GM18499 (cell line): ENCODE data around the gene EEA1.
"Not testable (repeated sequence)": the region's sequence is repeated elsewhere in the genome, so short reads cannot be mapped to it uniquely, and the experiment has no call there.

ENCODE experiments used
- ATAC-seq: cut with Tn5 transposase; IDR thresholded peaks from one replicate; pipeline ENCODE4 v1.9.1; 2021; ENCODE audit warnings: moderate number of reproducible peaks; ENCODE audit not compliant: insufficient read depth, unreplicated experiment

The EEA1 gene

DNA sequence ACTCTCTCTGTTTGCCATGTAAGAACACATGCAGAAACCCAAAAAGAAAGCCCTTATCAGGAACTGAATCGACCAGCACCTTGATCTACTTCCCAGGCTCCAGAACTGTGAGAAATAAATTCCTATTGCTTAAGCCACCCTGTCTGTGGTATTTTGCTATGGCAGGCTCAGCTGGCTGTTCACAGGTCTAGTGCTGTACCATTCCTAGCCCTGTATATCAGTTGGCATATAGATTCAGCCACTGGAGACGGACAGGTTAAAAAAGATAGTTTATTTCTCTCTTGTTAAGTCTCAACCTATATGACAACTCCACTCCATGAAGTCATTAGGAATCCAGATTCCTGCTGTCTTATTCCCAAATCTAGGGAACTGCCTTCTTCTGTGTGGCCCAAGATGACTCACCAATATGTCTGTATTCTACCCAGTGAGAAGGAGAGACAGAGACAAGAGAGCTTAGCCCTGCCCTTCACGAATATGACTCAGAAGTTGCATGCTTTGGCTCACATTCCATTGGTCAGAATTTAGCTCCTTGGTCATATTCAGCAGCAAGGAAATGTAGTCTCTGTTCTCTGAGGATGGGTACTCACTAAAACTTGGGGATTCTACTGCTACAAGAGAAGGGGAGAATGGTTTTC is 169.3 kb downstream of the EEA1 start:
- no peak for ATAC-seq

DNA sequence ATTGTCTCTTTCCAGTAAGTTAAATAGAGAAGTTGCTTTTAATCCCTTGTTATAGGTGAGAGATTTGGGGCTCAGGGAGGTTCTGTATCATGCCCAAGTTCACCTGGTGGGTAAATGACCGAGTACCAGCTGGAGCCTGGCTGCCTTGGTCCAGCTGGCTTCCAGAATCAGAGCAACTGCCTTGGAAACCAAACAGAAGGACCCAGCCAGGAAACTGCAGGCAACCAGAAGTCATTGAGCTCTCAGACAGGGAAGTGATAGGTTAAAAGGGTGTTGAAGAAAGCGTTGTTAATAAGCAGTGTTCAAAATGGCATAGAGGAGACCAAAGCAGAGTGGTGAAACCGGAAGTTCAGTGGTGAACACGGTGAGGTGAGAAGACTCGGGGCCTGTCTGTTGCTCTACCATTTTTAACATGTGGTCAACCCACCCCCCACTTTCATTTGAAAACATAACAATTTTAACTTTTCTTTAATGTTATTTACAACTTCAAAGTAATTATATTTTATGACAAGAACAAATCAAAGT is 171.4 kb downstream of the EEA1 start:
- no peak for ATAC-seq

DNA sequence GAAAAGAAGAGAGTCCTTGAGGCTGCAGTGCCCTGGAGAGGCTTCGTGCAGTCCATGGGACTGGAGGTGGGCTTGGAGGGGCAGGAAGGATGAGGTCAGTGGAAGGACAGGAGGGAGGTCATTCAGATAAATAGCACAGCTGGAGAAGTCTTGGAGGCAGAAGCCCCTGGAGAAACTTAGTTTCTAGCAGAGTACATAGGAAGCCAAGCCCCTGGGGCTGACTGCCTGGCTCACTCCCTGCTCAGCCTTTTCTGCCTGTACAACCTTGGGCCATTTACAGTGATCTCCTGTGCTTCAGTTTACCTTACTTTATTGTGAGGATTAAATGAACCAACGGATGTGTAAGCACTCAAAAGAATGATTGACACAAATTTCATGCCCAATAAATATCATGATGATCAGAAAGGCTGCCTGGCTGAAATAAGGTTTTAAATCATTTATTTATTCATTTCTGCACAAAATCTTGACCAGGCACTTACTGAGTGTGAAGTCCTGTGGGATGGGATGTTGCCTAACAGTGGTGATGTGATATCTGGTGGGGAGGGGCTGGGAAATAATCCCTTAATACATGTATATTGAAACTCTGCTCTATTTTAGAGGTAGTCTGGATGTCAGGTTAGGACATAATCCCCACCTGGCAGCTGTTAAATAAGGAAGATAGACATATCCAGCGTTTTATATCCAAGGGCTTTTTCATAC is 172.0 kb downstream of the EEA1 start:
- ATAC-seq, result no peak

DNA sequence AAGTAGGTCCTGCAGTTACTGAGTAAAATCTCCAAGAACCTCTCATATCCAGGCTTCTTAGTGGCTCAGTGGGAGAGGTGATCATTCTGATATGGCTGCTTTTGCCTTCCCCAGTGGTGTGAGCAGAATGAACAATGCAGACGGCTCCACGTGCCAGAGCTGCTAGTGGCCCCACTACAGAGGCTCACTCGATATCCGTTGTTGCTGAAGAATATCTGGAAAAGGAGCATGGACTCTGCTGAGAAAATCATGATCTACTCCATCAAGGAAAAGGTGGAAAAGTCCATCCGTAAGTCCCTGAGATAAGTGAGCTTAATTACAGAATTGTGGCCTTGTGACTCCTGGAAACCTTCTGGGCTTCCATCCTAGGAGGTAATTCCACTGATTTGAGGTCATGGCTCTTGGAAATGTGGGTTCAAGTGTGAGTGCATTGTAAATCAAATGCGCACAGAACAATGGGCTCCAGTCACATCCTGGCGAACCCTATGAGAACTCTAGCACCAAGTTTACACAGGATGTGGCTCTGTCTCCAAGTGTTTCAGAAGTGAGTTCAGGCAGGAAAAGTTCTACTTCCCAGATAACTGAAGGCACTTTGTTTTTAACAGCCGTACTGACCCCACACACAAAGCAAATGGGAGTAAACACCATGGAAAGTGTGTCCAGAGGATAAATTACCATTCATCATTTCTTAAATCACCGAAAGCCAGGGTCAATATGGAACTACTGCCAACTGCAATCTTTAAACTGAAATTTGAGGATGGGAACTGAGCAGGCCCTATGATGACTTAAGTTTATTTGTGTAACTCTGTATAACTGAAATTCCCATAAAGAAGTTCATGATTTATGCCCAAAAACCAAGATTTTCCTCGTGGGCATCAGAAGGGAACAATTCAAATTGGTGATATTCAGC is 174.9 kb downstream of the EEA1 start:
- ATAC-seq, result no peak

DNA sequence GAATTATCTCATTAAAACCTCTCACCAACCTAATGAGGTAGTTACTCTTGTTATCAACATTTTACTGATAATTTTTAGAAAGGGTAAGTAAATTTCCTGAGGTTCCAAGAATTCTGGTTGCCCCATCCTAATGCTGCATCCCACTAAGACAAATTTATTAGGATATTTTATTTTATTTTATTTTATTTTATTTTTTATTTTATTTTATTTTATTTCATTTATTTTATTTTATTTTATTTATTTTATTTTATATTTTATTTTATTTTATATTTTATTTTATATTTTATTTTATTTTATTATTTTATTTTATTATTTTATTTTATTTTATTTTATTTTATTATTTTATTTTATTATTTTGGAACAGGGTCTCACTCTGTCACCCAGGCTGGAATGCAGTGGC is 179.4 kb downstream of the EEA1 start:
- ATAC-seq, result not testable (repeated sequence)

DNA sequence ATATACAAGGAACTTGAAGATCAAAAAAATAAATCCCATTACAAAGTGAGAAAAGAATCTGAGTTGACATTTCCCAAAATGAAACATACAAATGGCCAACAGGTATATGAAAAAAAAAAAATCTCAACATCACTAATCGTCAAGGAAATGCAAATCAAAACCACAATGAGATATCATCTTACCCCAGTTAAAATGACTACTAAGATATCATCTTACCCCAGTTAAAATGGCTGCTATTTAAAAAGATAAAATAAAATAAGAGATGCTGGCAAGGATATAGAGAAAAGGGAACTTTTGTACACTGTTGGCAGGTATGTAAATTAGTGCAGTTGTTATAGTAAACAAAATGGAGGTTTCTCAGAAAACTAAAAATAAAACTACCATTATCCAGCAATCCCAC is 181.9 kb downstream of the EEA1 start:
- ATAC-seq, result no peak

DNA sequence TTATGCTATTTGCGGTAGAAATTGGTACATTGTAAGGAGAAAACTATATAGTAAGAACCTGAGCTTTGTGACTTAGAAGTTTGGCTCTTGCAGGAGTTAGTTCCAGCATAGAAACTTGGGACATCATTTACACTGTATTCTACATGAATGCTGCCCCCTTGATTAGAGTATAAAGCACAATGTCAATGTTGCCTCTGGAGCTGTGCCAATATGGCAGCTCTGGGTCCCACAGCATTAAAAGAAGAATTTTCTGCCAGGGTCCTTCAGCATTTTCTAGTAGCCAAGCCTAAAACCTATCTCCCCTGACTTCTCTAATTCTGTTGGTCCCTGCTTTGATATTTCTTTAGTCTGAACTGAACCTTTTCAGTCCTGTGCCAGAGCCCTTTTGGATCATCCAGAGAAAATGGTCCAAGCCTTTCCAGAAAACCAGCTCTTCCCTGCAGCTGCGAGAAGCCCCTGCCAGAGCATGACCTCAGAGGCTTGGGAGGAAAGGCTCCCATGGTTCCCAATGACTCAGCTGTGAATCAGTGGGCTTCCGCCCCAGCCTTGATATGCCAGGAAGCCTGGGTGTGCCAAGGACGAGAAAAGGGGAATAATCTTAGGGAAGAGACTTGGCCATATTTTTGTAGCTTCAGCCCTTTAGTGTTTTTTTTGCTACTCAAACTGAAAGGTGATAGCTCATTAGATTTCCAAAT is 183.1 kb downstream of the EEA1 start:
- ATAC-seq, result no peak

DNA sequence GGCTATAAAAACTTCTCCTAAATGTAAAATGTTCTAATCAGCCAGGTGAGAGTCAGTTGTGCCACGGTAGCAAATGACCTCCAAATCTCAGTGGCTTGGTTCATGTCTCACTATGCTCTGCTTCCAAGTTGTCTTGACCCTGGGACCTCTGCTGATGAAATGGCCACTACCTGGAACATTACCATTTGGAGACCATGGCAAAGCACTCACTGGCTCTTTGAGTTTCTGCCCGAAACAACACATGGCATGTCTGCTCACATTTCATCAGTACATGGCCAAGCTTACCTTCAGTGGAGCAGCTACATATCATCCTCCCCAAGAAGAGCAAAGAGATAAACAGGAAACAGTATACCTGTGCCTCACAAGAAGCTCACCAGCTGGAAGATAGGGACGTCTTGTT is 186.1 kb downstream of the EEA1 start:
- no peak for ATAC-seq

DNA sequence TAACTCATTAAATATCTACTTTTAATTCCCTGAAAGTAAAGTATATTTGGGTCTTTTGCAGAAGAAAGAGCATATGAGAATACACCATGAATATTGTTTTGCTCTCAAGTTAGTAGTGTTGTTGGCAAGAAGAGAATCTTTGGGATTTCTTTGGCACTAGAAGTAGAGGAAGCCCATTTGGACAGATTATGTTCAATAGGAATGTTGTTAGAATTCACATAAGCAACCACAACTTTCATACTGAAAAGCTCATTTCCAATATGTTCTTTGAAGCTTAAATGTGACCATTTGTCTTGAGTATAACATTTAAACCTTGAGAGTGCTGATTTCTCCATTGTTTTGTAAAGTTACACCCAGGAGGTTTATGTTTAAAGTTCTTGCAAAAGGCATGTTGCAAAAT is 188.7 kb downstream of the EEA1 start:
- no peak for ATAC-seq

DNA sequence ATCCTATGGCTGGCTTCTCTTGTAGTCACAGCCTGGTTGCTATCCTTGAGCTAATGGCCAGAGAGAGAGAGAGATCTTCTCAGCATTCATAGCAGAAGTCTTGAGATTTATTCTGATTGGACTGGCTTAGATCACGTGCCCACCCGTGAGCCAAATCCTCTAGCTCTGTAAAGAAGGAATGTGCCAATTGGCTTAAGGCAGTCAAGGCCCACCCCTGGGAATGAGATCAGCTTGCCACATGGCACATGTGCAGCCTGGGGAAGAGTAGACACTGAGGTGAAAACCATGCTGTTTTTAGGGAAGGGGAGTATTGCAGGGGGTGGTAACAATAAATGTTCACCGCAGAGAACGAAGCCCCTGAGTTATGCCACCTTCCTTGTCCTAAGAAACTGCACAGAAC is 190.0 kb downstream of the EEA1 start:
- no peak for ATAC-seq

DNA sequence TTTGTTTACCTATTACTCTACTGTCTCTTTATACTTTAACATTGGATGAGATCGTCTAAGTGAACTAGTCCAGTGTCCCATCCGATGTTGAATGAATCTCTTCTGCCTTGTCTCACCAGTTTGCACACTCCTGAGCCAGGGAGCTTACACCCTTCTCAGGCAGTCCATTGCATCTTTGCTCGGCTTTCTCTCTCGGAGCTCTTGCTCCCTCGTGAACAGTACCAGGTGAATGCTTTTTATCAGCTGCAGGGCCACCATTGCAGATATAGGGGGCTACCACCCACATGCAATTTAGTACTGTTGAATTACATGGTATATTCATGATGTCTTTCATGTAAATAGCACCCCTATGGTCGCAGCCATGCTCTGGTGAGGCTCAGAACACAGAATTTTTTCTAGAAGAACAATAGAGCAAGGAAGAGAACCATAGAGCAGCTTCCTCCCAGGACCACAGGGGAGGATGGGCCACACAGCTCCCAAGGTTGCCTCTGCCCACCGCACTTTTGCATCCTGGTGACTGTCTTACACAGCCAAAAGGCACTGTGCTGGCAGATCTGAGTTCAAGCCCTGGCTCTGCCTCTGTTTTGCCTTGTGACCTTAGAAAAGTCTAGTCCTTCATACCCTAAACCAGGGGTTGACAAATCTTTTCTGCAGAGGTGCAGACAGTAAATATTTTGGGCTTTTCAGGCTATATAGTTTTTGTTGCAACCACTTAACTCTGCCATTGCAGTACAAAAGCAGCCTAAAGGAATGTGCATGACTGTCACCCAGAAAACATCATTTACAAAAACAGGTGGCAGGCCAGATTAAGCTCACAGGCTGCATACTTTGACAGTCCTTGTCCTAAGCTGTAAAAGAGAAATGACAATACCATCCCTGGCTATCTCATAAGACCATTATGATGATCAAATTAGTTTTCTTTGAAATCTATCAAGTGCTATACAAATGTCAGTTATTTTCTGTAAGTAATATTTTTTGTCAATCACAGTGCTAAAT is 190.9 kb downstream of the EEA1 start:
- no peak for ATAC-seq

DNA sequence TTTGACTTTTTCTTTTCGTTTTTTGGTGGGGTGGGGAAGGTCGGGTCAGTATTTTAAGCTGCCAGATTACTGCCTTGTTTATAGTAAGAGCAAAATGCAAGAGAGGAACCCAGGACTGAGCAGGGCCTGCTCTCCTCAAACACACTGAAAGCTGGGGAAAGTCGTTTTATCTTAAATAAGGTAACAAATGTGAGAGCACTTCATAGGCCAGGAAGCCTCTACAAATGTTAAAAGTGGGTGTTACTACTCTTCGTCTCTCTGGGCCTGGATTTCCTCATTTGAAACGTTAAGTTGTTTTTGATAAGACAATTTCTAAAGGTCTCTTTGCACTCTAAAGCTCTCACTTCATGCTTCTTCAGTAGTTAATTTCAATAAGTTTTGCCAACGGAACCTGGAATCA is 192.5 kb downstream of the EEA1 start:
- ATAC-seq, result no peak

DNA sequence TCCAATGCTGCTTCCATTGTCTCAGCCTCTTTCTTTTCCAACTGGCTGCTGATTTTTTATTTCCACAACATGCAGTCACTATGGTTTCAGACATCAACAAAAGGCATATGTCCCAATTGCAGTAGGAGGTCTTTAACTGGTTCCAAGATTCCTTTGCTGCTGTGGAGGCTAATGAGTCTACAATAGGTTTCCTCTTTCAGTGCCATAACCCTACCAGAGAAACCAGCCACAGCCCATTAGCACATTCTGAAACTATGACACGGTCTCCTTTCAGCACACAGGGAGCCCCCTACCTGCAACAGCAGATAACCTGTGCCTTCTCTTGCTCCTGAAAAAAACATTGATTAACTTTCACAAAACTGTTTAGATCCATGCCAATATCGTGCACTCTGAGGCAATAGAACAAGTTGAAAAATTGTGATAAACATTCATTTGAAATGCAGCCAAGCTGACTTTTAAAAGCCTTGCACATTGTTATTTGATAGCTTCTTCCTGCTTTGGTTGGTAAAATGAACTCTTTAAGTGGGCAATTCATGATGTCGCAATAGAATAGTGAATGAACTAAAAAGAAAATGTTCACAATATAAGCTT is 193.9 kb downstream of the EEA1 start:
- no peak for ATAC-seq

DNA sequence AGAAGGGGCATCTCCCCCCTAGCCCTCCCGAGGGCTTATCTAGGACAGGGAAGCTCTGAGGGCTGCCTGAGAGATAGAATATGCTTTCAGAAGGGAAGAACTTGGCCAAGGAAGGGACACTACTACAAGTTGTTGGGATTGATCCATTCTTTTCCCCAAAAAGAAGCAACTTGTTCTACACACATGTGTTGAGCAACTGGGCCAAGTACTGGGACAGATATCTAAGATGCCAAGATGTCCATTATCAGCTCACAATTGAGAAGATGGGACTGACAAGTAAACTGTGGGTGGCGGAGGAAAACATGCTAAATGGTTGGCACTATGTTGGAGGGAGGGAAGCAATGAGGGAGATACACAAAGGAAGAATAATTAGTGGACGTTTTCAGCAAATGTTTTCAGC is 195.4 kb downstream of the EEA1 start:
- no peak for ATAC-seq

DNA sequence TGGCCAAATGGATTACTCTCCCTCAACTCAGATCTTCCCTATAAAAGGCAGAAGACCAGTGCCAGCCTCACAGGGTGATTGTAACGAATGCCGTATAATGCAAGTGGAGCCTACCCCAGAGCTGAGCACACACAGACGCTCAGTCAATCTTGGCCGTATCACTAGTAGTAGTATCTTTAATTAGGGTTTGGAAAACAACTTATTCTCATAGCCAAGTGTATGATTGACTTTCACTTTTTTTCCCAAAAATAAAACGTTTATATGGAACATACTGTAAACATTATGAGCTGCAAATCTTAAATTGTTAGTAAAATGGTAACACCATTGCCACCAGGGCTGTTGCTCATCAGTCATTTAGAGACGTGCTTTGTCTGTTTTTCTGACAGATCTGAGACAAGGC is 195.9 kb downstream of the EEA1 start:
- no peak for ATAC-seq

DNA sequence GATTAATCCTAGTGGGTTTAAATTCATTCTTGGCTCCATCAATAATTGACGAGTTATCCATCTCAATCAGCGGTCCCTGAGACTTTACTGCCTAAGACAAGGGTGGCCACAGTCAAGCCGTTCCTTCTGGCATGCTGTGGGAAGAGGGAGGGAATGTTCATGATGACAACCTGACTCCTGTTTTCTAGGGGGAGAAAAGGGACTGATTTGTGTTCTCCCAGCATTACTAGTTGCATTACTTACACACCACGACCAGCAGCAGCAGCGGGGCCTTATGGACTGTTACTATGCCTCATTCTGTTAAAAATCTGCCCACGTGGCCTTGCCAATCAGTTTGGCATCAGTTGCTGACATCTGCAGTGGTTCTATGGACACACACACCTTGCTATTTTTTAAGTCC is 196.4 kb downstream of the EEA1 start:
- ATAC-seq, result no peak

DNA sequence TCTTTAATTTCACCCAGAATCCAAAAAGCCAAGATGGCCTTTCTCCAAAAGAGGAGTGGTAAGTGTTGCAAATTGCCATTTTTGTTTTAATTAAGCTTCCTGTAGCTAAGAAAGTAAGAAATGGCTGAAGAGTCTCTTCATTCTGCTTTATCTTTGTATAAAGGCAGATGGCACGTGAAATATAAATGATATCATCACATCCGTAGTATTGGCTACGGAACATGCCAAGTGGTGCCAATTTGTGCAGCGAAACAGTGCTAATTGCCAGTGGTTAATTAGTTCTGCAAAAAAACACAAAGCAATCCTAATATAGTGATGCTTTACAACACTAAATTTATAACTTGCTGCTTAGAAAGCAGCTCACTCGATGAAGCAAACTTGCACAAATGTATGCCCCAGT is 196.9 kb downstream of the EEA1 start:
- ATAC-seq, result no peak

DNA sequence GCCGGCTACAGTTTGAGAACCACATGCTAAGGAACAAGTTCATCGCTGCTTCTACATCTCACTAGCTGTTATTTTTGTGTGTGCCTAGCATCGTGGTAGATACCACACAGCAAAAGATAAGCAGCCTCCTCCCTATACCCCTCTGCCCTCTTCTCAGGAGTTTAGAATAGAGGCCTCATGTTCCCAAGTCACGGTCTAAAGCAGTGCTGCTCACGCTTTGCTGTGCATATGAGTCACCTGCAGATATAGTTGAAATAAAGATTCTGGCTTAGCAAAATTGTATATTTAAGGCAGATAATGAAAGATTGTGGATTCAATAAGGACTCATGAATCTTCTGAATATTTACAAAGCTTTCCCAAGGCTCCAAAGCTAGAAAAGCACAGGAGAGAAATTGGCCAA is 198.3 kb downstream of the EEA1 start:
- ATAC-seq, result no peak

DNA sequence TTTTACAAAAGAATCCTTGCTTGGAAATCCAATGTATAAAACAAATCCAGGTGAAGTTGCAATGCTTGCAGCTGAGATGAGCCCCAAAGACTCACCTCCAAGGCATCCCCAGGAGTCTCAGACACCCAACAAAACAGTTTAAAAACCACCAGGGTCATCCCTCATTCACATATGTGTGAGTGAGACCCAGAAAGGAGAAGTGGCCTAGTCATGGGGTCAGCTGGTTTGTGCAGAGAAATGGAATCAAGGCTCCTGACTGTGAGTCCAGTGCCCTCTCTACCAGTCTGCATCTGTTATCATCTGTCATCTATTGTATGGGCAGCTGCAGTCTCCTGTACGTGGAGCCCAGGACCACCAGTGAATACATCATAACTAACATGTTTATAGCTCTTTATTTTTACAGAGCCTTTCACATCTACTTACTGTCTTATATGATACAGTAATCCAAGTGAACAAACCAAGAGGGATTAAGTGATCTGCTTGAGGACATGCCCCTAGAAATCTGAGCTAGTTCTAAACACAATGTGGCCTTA is 199.3 kb downstream of the EEA1 start:
- ATAC-seq, result no peak
